ENCODE measurements around the gene ASB9.

- TF ChIP-seq CTCF (IDR thresholded peaks at IDR 0.05) (no peak), REST (IDR thresholded peaks at IDR 0.05; ENCODE audit: insufficient read depth in 1 of 2, low read depth in 2 of 2, low read length in 1 of 2) (no peak)
Observed at GRCh38 chrX:15277604-15278003, 7.7 kb upstream of the ASB9 start.
